ENCODE data around the gene CLEC3A.
"Not testable (repeated sequence)": the region's sequence is repeated elsewhere in the genome, so short reads cannot be mapped to it uniquely, and the experiment has no call there.

Gene CLEC3A, protein sequence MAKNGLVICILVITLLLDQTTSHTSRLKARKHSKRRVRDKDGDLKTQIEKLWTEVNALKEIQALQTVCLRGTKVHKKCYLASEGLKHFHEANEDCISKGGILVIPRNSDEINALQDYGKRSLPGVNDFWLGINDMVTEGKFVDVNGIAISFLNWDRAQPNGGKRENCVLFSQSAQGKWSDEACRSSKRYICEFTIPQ

DNA sequence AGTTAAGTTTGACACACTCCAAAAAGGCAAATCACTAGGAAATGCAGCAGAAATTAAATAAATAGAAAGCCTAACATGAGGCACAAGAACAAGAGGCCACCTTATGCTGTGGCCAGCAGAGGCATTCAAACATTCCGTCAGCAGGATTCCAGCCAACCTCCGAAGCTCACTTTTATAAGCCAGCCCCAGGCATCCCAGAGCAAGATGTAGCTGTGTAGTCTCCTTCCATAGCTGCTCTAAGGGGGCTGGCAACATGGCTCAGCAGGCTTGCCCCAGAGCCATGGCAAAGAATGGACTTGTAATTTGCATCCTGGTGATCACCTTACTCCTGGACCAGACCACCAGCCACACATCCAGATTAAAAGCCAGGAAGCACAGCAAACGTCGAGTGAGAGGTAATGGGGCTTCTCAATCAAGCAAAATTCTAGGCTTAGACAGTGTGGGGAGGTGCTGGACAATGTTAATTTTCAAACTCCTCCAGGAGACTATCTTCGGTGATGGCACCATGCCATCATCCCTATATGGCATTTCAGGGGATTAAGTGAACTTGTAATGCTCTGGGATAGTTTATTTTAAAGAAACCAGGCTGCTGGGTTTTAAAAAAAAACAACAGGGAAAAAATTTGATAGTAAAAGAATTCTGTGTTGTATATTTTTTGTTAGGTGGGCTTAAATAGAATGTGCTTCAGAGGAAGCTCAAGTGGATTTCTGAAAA lies at the start of gene CLEC3A:
TSS of gene CLEC3A (plus strand) at position 202 of the 714 bp plus-strand sequence. CDS start at position 281, 79 bp downstream.
- no peak for DNase-seq (ENCODE audit: low read depth in 2 of 2)

DNA sequence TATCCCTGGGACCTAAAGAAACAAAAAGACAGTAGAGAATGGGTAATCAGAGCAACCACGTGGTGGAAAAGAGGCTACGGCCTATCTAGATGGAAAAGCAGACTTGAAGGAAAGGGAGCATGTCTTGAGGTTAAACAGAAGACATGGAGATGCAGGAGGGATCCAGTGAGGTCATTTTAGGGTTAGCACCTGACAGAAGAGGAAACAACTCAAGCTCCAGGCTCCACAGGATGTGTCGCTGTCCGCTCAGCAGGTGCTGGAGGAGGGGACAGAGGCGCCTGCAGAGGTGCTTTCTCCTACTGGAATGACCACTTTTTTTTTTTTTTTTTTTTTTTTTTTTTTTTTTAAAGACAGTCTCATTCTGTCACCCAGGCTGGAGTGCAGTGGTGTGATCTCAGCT lies 47.5 kb upstream of the CLEC3A start:
- no peak for DNase-seq (ENCODE audit: low read depth in 2 of 2)

DNA sequence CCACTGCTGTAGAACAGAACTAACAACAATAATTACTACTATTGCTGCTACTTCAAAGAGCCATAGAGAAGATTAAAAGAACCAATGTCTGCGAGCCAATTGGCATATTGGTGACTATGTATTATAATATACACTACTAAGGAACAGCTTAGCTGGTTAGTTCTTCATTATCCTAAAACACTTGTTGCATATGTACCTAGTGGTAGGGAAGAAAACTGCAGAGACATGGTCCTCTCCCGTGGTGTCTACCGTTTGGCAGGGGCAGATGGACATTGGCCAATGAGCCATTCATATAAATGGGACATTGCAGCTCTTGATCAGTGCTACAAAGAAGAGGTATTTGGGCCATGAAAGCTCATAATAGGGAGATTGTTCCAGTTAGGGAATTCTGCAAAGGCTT lies 46.4 kb upstream of the CLEC3A start:
- DNase-seq (ENCODE audit: low read depth in 2 of 2): no peak

DNA sequence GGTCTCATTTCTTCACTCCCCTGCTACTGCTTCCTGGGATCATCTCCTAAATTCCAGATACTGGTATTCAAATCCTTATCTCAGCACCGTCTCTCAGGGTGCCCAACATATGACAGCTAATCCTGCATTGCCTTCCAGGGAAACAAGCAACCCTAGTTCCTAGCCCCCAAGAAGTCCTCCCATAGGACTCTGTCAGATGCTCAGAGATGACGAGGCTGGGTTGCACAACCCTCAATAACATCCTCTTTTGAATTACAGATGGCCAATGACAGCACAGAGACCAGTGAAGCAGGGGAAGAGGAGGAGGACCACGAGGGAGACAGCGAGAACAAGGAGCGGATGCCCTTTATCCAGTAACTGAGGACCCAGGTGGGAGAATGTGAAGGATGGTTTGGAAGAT lies 45.0 kb upstream of the CLEC3A start:
- DNase-seq (ENCODE audit: low read depth in 2 of 2): no peak

DNA sequence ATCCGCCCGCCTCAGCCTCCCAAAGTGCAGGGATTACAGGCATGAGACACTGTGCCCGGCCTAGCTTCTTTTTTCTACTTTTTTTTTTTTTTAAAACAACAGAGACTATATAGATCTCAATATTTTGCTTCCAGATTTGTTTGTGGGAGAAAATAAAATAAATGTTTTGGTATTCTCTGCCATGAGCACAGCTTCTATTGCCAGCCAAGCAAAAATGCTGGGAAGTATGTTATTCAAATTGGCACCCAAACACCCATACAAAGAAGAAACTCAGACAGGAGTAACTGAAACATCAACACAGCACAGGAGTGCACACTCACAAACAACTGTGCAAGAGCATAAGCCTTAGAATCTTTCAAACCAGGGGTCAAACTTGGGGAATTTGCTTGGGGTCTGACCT lies 37.2 kb upstream of the CLEC3A start:
- DNase-seq (ENCODE audit: low read depth in 2 of 2): no peak

DNA sequence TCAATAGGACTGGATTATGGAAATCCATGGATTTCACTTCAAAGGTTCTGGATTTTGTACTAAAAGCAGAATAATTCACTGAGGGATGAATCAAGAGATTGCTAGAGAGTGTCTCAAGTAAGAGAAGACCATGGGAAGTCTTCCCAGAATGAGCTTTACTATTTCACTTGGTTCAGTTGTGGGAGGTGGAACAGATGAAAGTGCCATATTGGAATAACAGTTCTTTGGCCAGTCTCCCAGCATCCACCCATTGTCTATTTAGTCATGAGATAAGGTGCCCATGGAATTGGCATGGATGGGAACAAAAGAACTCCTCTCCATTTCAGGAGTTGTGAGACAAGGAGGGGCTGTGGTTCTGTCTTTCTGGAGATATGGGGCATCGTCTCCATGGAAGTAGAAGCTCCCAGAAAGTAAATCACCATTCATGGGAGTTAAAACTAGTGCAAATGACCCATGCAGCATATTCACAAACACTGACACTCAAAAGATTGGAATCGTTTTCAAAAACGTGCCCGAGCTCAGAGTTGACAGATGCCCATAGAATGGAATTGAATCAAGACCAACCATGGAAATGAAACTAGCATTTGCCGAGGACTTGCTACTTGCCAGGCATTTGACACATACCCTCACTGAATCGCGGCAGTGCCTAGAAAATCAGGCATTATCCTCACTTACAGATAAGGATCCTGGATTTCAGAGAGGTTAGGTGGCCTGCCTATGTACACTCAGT lies 36.2 kb upstream of the CLEC3A start:
- no peak for DNase-seq (ENCODE audit: low read depth in 2 of 2)

DNA sequence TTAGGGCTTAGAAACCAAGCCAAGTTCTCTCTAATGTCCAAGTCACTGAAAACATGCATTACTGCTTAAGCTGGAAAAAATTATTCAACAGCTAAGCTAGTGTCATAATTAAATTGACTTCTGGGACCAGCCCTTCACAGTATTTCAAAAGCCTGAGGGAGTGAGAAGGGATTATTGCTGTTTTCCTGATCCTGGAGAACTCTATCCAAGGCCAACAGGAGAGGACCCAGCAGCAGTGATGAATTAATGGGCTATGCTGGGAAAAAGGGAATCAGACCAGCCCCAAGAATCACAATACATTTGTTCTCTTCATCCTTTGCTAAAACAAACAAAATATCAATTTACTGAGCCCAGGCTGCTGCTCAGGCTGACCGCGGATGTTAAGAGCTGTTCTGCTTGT lies 34.5 kb upstream of the CLEC3A start:
- no peak for DNase-seq (ENCODE audit: low read depth in 2 of 2)

DNA sequence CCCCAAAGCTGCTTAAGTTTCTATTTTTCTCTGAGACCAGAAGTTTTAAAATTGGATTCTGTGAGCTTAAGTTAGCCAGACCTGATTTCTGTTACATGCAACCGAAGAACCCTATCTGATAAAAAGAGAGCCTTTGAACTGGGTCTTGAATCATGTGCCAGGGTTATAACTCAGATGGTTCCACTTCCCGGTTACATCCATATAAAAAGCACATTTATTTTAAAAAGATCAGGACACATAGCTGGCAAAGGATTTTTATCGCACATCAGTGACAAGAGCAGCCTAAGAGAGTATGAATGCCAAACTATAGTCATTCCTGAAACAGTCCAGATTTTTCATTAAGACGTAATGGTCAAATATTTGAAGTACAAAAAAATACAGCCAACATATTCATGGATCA lies 32.5 kb upstream of the CLEC3A start:
- no peak for DNase-seq (ENCODE audit: low read depth in 2 of 2)

DNA sequence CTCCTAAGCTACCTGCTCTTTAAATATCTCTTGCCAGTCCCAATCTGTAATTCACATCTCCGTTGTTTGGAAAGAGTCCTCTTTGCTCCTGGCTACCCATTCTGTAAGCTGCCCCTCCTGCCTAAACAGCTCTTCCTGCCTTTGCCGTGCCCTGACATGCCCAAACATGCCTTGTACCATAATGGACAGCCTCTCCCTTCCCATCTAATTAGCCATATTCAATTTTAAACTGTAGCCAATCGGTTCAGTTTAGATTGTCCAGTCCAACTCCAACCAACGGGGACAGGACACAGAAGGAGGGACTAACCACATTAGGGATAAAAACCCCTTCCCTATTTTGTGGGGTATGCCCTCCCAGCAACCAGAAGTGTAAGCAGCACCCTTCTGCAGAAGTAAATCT lies 30.6 kb upstream of the CLEC3A start:
- no peak for DNase-seq (ENCODE audit: low read depth in 2 of 2)

DNA sequence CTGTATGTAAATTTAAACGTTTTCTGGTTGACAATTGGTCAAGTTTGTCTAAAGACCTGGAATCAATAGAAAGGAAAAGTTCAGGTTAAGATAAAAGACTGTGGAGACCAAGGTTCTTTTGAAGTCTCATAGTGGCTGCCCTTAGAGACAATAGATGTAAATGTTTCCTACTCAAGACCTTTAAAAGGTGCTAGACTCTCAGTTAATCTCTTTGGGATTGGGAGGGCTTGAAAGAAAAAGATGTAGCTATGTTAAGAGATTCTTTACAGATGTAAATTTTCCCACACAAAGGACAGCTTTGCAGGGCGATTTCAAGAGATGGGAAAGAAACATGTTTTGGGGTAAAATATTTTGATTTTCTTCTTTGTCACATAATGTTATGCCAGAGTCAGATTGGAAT lies 30.0 kb upstream of the CLEC3A start:
- not testable (repeated sequence) for DNase-seq (ENCODE audit: low read depth in 2 of 2)

DNA sequence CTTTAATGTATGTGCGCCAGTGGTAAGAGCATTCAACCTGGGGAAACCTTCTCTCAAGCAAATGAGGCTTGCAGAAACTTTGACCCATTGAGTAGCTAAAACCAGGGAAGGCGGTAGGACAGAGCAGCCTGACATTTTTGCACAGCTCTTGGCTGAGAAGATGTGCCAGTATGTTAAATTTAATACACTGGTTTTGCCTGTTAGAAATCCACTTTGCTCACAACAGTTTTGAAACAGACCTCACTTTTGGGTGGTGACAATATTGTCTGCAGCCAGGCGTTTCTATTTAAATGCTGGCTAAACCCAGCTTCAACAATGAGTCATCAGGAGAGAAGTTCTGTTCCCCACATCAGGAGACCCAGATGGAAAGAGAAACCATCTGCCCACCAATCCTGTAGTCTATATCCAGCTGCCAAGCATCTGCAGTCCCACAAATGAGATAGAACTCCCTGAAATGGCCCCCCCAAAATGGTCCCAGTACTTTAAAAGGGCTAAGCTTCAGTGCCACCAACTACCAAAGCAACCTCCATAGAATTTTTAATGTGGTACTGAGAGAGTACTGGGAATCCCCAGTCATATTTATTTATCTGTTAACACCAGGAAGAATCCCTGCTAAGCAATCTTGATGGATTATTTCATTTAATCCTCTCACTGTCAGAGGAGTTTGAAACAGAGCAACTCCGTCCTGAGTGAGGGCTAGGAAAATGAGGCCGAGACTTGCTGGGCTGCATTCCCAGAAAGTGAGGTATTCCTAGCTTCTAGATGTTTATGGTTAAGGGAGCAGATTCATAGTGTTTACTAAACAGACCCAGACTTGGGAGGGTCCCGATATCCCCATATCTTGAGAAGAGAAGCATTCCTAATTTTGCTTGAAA lies 29.0 kb upstream of the CLEC3A start:
- no peak for DNase-seq (ENCODE audit: low read depth in 2 of 2)

DNA sequence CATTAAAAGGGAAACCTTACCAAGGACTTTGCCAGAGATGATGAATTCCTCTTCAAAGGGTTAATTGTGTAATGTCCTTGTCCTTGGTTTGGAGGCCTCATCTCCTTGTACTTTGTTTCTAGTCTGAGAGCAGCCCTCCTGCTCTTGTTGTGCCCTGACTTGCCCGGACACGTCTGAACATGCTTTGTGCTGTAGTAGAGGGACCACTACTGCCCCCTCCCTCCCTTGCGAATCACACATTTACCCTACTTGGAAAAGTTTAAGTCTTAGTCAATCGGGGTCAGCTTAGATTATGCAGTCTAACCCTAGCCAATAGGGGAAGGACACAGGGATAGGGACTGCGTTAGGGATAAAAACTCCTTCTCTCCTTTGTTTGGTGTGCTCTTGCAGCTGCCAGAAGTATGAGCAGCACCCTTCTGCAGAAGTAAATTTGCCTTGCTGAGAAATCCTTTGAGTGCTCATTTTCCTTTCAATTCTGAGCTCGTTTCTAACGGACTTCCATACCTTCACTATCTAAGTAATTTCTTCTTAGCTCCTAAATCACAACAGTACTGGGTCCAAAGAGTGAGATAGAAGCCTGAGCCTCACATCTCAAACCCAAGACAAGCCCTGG lies 26.4 kb upstream of the CLEC3A start:
- no peak for DNase-seq (ENCODE audit: low read depth in 2 of 2)

DNA sequence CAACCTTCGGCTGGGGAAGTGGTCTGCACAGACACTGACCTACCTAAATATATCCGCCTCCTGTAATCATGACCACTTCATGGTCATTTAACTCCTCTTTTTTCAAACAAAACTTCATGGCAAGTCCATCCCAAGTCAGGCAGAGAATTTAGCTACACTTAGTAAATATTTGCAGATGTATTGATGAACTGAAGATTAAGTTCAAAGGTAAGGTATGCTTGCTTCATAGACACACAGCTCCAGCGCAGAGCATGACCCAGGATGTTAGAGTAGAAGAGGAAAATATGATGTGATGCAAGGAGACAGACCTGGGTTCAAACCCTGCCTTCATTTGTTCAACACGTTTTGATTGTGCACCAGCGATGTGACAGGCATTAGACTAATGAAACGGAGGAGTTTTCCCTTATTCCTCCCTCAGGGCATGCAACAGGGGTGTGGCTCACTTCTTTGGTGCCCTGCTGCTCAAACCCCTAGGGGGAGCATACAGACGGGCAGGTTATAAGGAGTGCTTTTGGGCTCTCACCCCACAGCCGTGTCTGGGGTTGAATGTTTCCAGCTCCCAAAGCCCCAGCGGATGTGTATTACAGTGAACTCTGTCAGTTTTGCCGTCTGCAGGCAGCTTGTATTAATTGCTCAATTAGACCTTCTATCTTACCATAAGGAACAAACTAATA lies 23.9 kb upstream of the CLEC3A start:
- DNase-seq (ENCODE audit: low read depth in 2 of 2): no peak

DNA sequence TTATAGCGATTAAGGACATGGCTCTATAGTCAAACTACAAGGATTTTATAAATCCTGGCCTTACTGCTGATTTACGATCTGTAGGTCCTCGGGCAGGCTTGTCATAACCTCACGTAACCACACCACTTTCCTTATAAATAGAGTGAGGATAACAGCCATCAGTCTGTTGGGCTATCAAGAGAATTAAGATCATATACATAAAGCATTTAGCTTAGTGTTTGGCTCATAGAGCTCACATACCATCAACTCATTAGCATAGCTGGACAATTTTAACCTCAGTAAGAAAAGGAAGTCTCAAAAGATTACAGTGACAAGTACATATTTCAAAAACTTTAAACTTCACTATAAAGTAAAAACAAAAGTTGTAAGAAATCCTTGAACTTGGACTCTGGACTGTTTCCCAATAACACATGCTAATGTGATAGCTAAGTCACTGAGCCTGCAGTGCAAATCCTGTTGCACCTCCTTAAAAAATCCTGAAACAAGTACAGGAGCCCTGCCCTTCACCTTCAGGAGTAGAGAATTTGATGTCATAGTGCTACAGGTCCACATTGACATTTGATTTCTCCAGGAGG lies 20.8 kb upstream of the CLEC3A start:
- DNase-seq (ENCODE audit: low read depth in 2 of 2): no peak

DNA sequence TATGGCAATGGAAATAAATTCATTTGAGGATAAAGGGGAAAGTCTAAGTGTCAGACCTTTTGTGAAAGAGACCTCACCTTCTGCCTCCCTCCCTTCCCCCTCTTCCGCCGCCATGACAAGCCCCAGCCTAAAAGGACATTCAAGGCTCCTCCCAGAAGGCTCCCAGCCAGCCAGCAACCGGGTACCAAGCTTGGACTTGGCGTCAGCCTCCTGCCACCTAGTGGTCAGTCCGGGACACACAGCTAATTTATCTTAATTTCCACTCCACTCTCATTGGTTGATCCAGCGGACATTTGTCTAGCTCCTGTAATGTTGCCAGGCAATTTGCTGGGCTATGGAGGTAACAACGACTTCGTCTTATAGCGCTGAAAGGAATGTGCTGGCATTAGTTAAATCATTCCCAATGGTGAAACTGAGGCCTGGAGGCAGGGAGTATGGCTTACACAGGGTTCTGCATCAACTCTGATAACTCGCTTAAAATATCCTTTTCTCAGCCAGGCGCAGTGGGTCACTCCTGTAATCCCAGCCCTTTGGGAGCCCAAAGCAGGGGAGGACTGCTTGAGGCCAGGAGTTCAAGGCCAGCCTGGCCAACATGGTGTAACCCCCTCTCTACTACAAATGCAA lies 19.3 kb upstream of the CLEC3A start:
- peak; percentile 10 to 20 for DNase-seq (ENCODE audit: low read depth in 2 of 2)

DNA sequence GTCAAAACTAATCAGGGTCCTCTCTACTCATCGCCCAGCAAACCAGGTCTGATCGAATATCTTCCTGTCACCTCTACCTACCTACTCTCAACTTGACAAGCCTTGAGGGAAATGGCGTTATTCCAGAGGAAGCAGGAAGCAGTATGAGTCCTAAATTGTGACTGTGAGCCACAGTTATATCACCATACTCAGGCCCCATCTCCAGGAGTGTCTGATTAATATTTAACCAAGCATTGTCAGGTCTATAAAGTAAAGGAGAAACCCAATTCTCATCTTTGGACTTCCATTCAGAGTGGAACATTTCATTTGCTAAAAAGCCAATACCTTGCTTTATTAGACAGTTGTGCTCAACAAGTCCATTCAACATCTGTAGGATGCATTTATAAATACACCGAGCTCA lies 17.8 kb upstream of the CLEC3A start:
- no peak for DNase-seq (ENCODE audit: low read depth in 2 of 2)

DNA sequence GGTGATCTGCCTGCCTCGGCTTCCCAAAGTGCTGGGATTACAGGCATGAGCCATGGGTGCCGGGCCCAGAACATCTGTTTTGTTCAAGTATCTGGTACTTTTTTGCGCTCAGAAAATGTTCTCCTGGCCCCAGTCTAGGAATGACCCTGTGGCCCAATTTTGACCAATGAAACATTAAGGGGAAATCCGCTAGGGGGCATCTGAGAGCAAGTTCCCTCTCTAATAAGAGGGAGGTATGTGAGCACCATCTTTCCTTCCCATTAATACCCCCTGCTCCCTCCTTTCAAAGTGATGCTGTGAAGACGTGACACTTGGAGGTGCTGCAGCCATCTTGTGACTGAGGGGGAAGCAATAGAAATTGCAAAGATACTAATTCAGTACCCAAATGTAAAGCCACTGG lies 16.5 kb upstream of the CLEC3A start:
- DNase-seq (ENCODE audit: low read depth in 2 of 2): no peak

DNA sequence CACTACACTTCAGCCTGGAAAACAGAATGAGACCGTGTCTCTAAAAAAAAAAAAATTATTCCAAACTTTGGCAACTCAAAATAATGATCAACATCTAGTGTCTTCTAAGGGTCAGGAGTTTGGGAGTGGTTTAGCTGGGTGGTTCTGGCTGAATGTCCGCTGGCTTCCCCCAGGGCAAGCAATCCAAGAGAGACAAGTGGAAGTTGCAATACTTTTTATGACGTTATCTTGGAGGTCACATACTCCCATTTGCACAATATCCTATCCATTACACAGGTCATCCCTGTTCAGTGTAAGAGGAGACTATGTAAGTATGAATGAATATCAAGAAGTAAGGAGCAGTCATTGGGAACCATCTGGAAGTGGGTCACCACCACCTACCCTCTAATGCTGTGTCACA lies 15.2 kb upstream of the CLEC3A start:
- DNase-seq (ENCODE audit: low read depth in 2 of 2): no peak

DNA sequence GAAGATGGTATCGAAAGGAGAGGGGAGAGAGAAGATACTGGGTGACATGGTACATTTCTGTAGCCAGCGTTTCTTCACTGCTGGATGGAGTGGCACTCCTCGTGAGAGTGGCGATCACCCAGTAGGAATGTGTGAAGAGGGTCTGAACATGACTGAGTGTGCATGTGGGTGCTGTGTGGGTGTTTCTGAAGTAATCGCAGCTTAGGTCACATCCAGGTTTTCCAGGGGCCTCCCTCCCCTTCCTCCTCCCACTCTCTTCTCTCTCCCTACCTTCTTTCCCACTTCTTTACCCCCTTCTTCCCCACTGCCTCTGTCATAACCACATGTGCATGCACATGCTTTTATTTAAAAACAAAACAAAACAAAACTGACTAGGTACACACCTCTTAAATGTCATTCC lies 1.8 kb downstream of the CLEC3A start:
- DNase-seq (ENCODE audit: low read depth in 2 of 2): no peak

DNA sequence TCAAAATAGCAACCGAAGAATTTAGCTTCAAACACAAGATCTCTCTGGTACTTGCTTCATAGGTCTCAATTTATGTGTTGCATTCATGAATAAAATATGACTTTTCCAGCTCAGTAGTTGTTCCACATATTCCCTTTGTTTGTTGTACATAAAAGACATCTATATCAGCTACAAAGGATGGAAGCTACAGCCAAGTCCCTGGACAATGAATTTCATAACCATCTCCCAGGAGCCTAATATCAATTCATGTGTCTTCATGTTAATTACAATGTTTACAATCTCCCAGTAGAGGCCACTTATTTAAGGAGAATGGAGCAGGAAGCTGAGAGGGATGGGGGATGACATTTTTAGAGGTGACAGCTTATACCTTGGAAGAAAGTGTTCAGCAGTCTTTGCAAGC lies 3.3 kb downstream of the CLEC3A start:
- DNase-seq (ENCODE audit: low read depth in 2 of 2): no peak

All from activated CD8-positive, alpha-beta memory T cell treated with anti-CD3 and anti-CD28 coated beads for 4 hours (primary cell).